ENCODE measurements around the gene SRGN.
"Not testable (repeated sequence)": the region's sequence is repeated elsewhere in the genome, so short reads cannot be mapped to it uniquely, and the experiment has no call there.

Gene SRGN

GRCh38 chr10:69087590-69088470, at the start of gene SRGN:
SRGN (plus strand) TSS chr10:69088103; CDS start chr10:69088158, 55 bp downstream.
- peak; percentile 67 for DNase-seq (ENCODE audit: low read depth, low spot score)

DNA sequence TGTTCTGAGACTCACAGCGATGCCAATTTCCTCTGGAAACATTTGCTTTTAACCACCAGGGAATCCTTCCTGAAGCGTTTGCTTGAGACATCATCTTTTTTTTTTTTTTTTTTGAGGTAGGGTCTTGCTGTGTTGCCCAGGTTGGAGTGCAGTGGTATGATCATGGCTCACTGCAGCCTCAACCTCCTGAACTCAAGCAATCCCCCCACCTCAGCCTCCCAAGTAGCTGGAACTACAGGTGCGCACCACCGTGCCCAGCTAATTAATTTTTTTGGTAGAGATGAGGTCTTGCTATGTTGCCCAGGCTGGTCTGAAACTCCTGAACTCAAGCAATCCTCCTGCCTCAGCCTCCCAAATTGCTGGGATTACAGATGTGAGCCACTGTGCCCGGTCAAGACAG, 47.0 kb upstream of the SRGN start:
- not testable (repeated sequence) for DNase-seq (ENCODE audit: low read depth, low spot score)

DNA sequence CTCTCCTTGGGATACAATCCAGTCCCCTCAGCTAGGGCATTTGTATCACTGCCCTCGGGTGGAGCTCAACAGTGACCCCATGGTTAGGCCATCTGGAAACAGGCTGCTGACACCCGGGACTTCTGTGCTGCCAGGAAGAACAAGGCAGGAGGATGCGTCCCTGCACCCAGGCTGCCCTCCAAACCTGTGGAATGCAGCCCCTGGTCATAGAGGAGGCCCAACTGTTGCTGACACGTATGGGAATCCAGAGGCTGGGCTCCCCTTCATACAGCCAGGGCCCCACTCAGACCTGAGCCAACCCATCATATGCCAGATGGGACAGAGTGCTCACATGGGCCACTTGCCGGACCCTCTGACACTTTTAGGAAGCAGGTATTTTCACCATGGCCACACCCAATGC, 45.5 kb upstream of the SRGN start:
- DNase-seq (ENCODE audit: low read depth, low spot score), result no peak

DNA sequence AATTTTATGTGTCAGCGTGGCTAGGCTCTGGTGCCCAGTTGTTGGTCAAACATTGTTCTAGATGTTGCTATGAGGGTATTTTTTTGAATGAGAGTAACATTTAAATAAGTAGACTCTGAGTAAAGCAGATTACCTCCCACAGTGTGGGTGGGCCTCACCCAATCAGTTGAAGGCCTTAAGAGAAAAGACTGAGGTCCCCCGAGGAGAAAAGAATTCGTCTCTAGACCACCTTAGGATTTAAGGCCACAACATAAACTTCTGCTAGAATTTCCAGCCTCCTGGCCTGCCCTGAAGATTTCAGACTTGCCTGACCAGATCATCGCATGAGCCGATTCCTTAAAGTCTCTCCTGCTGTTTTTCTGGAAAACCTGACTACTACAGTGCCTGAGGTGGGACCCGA, 45.1 kb upstream of the SRGN start:
- DNase-seq (ENCODE audit: low read depth, low spot score), result no peak

GRCh38 chr10:69043931-69044531, 43.9 kb upstream of the SRGN start:
- DNase-seq (ENCODE audit: low read depth, low spot score), result no peak

GRCh38 chr10:69044546-69044945, 43.4 kb upstream of the SRGN start:
- DNase-seq (ENCODE audit: low read depth, low spot score), result no peak

GRCh38 chr10:69045441-69046300, 42.2 kb upstream of the SRGN start:
- DNase-seq (ENCODE audit: low read depth, low spot score), result no peak

GRCh38 chr10:69047111-69047832, 40.6 kb upstream of the SRGN start:
- no peak for DNase-seq (ENCODE audit: low read depth, low spot score)

GRCh38 chr10:69048103-69048502, 39.8 kb upstream of the SRGN start:
- DNase-seq (ENCODE audit: low read depth, low spot score), result no peak

DNA sequence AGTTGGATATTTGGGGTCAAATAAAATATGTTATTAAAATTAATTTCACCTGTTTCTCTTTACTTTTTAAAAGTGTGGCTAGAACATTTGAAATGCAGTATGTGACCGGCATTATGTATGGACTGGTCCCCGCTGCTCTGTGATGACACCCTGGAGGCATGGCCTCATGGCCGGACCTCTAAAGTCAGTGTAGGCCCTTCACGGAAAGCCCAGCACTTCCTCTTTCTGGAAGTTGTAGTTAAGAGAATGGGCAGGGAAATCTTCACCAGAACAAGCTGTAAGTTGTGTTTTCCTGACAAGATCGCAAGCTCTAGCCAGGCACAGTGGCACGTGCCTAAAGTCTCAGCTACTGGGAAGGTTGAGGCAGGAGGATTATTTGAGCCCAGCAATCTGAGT, 38.3 kb upstream of the SRGN start:
- DNase-seq (ENCODE audit: low read depth, low spot score), result no peak

DNA sequence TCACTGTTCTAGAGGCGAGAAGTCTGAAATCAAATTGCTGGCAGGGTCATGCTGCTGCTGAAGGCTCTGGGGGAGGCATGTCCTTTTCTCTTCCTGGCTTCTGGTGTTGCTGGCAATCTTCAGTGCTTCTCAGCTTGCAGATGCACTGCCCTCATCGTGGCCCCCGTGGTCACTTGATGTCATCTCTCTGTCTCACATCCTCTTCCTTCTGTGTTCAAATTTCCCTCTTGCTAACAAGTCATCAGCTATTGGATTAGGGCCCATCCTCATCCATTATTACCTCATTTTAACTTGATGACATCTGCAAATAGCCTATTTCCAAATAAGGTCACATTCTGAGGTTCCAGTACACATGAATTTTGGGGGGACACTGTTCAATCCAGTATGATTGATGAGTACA, 36.6 kb upstream of the SRGN start:
- no peak for DNase-seq (ENCODE audit: low read depth, low spot score)

DNA sequence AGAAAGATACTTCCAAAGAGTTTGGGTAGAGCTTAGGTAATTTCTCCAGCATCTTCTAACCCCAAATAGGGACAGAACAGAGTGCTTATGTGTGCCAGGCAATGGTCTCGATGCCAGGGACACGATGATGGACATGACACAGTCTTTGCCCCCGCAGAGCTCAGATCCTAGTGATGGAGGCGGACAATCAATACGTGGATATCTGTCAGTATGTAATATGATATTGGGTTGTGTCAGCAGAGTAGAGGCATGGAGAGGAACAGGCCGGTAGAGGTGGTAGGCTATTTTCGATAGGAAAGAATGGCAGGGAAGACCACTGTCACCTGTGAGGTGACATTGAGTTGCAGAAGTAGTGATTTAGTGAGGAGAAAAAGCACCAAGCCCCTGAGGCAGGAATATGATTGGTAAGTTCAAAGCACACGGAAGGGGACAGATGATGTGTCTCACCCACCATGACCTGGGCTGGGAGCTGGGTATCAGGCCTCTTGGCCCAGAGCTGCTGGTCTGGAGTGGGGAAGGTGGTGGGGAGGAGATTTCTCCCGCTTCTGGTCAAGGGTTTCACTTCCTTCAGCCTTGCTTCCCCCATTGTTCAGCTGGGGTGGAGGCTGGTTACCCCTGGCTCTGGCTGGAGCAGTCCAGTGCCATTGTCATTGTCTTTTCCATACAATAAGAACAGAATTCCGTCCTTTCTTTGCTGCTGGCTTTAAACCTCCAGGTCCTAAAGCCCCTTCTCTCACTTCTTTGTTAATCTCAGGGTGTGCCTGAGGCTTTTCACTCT, 36.0 kb upstream of the SRGN start:
- DNase-seq (ENCODE audit: low read depth, low spot score), result no peak

- DNase-seq (ENCODE audit: low read depth, low spot score), result no peak
Measured at GRCh38 chr10:69052736-69053135, 35.2 kb upstream of the SRGN start.

GRCh38 chr10:69055241-69055640, 32.7 kb upstream of the SRGN start:
- no peak for DNase-seq (ENCODE audit: low read depth, low spot score)

GRCh38 chr10:69056129-69056528, 31.8 kb upstream of the SRGN start:
- no peak for DNase-seq (ENCODE audit: low read depth, low spot score)

DNA sequence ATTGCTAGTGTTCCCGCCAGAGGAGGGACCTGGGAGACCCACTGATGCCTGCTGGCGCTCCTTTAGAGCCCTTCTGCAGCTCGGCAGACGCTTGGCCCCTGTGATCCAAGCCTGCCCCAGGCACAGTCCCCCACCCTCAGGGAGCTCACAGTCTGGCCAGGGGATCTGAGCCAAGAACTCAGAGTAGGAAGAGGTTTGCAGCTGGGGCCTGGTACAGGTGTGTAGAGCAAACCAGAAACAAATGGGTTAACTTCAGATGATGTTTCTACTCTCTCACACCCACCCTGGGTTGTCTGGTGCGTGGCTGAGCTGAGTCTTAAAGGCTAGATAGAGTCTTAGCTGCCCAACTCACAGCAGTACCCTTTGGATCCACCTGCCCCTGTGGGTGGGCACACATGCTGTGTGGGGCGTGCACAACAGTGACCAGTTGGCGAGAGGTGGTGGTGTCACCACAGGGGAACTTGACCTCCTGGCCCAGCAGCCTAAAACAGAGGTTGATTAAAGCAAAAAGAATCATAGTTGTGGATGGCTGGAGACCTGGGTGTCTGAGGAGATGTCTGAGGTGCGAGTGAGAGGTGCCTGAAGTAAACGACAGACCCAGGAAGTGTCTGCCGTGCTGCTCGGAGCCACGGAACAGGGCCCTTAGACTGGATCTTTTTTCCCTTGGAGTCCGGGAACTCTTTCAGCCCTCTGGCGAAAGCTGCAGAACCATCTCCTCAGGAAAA, 31.2 kb upstream of the SRGN start:
- DNase-seq (ENCODE audit: low read depth, low spot score), result no peak

GRCh38 chr10:69057261-69057950, 30.5 kb upstream of the SRGN start:
- DNase-seq (ENCODE audit: low read depth, low spot score), result no peak

DNA sequence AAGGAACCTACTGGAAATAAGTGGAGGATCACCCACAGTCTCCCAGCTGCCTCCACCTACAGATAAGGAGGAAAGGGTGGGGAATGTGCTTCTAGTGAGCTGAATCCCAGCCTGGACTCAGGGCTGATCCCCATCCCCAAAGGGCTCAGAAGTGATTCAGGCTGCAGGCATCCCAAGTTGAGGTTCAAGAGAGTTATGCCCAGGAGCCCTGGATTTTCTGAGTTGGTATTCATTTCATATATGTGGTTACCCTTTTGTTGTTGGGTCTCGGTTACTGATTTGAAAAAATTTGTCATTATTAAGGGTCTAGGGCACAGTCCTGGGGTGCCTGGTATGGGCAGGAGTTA, 30.0 kb upstream of the SRGN start:
- no peak for DNase-seq (ENCODE audit: low read depth, low spot score)

- no peak for DNase-seq (ENCODE audit: low read depth, low spot score)
Measured at GRCh38 chr10:69060127-69060798, 27.6 kb upstream of the SRGN start.

Data from smooth muscle cell of the brain vasculature (primary cell).